ENCODE data around the gene RIN3.

Gene RIN3

GRCh38 chr14:92511453-92512238 is 1.9 kb upstream of the RIN3 start:
- DNase-seq: no peak

- DNase-seq: no peak
These were observed 776 bp upstream of the RIN3 start for GRCh38 chr14:92512807-92513203.

- no peak for DNase-seq
These were observed 624 bp downstream of the RIN3 start for GRCh38 chr14:92513966-92514843.

- no peak for DNase-seq
These were observed 1.4 kb downstream of the RIN3 start for GRCh38 chr14:92514844-92515514.

DNA sequence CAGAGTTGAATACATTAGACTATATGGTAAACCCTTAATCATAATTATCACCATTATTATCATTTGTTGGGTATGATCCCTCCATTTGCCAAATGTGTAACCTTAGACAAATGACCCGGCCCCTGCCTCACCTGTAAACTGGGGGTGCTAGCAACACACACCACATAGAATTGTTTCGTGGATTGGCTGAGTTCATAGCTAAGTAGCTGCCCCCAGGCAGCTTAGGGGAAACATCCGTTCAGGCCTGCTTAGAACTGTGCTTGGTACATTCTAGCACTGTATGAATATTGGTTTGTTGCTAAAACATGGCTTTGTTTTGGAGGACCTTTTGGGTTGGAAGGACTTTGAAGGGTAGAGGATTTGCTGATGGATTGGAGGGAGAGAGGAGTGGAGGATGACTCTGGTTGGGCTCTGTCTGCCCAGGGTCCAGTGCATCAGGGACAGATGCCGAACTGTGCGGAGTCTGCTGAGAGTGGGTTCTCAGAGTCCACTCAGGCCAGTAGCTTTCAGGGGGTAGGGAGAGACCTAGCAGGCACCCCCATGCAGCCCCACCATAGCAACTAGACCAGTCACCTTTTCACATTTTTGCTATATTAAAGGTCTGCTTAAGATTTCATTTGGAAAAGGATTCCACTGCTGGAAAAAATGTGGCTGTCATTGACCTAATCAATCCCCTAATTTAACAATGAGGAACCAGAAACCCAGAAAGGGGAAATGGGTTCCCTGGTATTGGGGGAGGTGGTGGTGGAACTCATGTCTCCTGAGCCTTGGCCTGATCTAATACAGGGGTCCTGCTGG is 2.2 kb downstream of the RIN3 start:
- no peak for DNase-seq

- no peak for DNase-seq
These were observed 2.9 kb downstream of the RIN3 start for GRCh38 chr14:92516344-92516965.

DNA sequence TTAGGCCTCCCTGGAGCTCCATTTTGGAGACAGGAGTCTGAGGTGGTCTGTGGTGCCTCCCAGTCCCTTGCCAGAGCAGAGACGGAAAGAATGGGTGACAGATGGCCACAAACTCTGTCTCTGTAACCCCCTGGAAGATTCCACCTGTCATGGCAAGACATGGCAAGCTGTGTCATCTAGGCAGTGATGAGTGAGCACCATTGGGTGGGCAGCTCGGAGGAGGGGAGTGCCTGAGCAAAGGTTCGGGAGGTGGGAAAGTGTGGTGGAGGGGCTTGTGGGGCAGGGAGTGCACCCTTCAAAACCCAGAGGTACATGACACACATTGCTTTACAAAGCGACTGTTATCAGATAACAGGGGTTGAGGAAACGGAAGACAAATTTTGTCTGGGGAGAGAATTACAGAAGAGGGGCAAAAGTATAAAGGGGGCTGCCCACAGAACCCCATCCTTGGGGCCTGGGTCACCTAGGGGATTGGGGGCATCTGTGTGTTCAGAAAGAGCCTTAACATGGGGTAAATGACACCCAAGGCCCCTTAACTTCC is 3.5 kb downstream of the RIN3 start:
- DNase-seq: no peak

DNA sequence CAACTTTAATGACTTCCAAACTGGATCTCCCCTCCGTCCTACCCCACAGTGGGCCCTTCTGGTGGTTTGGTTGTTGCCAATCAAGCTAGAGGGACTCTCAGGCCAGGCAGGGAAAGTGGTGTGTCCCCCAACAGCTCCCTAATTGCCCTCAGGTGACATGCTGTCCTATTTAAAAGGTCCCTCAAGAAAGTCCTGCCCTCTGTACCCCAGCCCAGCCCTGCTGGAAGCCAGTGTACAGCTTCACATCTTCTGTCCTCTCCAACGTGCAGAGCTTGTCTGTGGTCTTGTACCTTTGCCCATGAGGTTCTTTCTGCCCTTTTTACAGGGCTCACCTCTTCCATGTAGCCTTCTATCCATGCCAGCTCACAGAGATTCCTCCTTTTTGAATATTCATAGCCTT is 4.2 kb downstream of the RIN3 start:
- no peak for DNase-seq

DNA sequence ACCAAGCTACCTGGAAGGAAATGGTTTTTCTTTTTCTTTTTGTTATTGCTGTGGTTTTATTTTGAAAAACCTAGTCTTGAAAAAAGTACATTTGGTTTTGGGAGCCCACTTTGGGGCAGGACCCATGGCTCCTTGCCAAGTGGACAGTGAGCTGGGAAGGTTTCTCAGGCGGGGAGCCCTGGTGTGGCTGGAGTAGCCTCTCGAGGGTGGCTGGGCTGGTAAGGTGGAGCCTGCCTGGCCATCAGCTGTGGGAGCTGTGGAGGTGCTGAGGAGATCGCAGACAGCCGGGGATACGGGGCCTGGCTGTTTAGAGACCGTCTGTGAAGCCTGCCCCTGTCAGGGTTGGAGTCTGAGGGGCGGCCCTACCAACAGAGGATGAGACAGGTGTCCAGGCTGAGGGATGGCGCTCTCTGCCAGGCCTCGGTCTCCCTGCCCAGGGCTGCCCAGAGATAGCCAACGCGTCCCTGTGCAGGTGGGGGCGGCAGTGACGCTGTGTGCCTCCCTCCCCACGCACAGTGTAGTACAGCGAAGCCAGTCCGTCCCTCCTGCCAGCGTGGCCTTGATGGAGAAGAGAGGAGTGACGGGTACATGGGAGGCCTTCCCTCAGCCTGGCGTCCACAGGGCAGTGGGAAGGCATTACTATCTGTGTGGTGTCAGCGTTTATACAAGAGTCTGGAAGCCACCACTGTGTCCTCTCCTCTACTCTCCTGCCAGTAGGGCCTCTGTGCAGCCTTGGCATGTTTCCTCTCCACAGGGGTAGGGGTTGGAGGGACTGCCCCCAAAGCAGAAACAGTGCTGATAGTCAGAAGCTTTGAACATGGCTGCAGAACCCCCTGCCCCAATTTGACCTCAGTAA is 5.9 kb downstream of the RIN3 start:
- DNase-seq: no peak

GRCh38 chr14:92520102-92521057 is 6.8 kb downstream of the RIN3 start:
- DNase-seq: no peak

DNA sequence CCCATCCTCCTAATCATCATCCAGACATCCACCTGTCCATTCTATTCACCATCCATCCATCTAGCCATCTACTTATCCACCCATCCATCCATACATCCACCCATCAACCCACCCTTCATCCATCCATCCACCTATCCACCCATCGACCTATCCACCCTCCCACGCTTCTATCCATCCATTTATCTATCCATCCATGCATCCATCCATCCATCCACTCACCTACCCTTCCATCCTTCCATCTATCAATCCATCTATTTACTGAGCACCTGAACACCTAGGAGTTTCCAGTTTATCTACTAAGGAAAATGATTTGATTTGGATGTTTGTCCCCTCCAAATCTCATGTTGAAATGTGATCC is 7.5 kb downstream of the RIN3 start:
- DNase-seq: no peak

GRCh38 chr14:92523752-92524151 is 10.2 kb downstream of the RIN3 start:
- no peak for DNase-seq

DNA sequence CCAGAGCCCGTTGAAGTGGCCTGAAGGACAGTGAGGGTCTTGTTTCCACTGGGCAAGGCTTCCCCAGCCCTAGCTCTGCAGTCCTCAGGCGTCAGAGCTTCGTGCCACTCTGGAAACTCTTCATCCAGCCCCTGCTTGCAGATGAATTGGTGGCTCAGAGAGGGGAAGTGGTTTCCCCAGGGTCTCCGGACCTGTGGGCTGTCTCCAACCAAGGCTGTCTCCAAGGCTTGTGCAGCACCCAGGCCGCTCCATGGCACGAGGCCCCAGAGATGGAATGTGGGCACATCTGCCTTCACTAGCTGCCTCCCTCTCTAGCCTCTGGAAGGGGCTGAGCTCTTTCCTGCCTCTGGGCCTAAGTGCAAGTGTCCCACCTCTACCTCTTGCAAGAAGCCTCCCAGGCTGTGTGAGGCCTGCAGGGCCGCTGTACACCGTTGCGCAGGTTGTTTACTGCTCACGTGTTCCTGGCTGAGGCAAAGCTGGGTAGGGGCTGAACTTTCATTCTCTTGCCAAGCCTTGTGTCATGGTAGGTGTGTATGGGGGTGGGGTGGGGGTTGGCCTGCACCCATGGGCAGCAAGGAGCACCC is 11.1 kb downstream of the RIN3 start:
- no peak for DNase-seq

- no peak for DNase-seq
These were observed 11.9 kb downstream of the RIN3 start for GRCh38 chr14:92525322-92526095.

- no peak for DNase-seq
These were observed 14.1 kb downstream of the RIN3 start for GRCh38 chr14:92527721-92528120.

- DNase-seq: no peak
These were observed 15.0 kb downstream of the RIN3 start for GRCh38 chr14:92528486-92529100.

DNA sequence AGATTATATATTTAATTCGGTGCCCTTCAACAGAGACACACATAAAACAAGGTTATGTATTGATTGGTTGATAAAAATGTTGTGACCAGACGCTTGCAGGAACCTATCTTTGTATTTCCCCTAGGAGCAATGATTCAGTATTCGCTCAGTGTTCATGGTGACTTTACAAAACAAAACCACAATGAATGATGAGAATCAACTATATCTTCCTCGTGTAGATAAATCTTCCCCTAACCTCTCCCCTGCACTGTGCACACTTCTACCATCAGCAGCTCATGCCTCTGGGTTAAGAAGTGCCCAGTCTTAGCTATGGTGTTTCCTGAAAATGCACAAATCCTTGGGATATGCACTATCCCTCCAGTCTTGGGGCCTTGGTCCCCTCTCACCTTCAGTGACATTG is 16.3 kb downstream of the RIN3 start:
- DNase-seq: no peak

Measured in NCI-H774 (cell line).